Activated CD4-positive, alpha-beta T cell treated with anti-CD3 and anti-CD28 coated beads for 4 hours (primary cell): Measurements from ENCODE around the gene MCOLN2.
"Not testable (repeated sequence)": the region's sequence is repeated elsewhere in the genome, so short reads cannot be mapped to it uniquely, and the experiment has no call there.

Experiments
- DNase-seq, 2 donors: peaks; one replicate each; pipeline ENCODE4 v3.0.0-alpha.2; 2020

MCOLN2 gene

GRCh38 chr1:84939761-84940160 is 57.2 kb downstream of the MCOLN2 start:
- no peak for DNase-seq

- no peak for DNase-seq
These were observed 57.8 kb downstream of the MCOLN2 start for GRCh38 chr1:84939151-84939550.

- DNase-seq, result peak; percentile 18 to 40
These were observed 60.6 kb downstream of the MCOLN2 start for GRCh38 chr1:84936116-84936810.

GRCh38 chr1:84933011-84933611 is 63.8 kb downstream of the MCOLN2 start:
- no peak for DNase-seq

- no peak for DNase-seq
These were observed 66.1 kb downstream of the MCOLN2 start for GRCh38 chr1:84930831-84931230.

- DNase-seq, result no peak
These were observed 66.6 kb downstream of the MCOLN2 start for GRCh38 chr1:84930329-84930728.

GRCh38 chr1:84929581-84929980 is 67.3 kb downstream of the MCOLN2 start:
- no peak for DNase-seq

- no peak for DNase-seq
These were observed 67.9 kb downstream of the MCOLN2 start for GRCh38 chr1:84928979-84929378.

GRCh38 chr1:84923317-84923716 is 73.6 kb downstream of the MCOLN2 start:
- DNase-seq, result no peak

- DNase-seq, result no peak
These were observed 76.8 kb downstream of the MCOLN2 start for GRCh38 chr1:84920159-84920558.

GRCh38 chr1:84919461-84919970 is 77.4 kb downstream of the MCOLN2 start:
- DNase-seq, result no peak

GRCh38 chr1:84918726-84919336 is 78.1 kb downstream of the MCOLN2 start:
- no peak for DNase-seq

GRCh38 chr1:84916897-84917296 is 80.0 kb downstream of the MCOLN2 start:
- no peak for DNase-seq

GRCh38 chr1:84913555-84913892 is 83.4 kb downstream of the MCOLN2 start:
- no peak for DNase-seq

- no peak for DNase-seq
These were observed 84.0 kb downstream of the MCOLN2 start for GRCh38 chr1:84912726-84913554.

GRCh38 chr1:84908746-84909464 is 88.0 kb downstream of the MCOLN2 start:
- DNase-seq, result not testable (repeated sequence)

GRCh38 chr1:84907095-84907827 is 89.7 kb downstream of the MCOLN2 start:
- no peak for DNase-seq

- DNase-seq, result not testable (repeated sequence)
These were observed 94.2 kb downstream of the MCOLN2 start for GRCh38 chr1:84902727-84903126.

- no peak for DNase-seq
These were observed 96.9 kb downstream of the MCOLN2 start for GRCh38 chr1:84899969-84900368.

- no peak for DNase-seq
These were observed 100.6 kb downstream of the MCOLN2 start for GRCh38 chr1:84896279-84896678.

- peak; percentile 10 to 14 for DNase-seq
These were observed 104.0 kb downstream of the MCOLN2 start, which contains the start of gene LPAR3 for GRCh38 chr1:84892705-84893618. TSS of gene LPAR3 (minus strand) at chr1:84893206. CDS start at chr1:84866120, 27,086 bp downstream.
